Kidney (tissue), 14 donors: Measurements from ENCODE around the gene DNAH3. TPM values are rescaled to one million over a fixed set of nuclear protein-coding genes. Genes with fewer than 3 reads are reported as not detected.
A peak's percentile ranks its signal among the peaks of the same experiment; 100 is the strongest.

Experiments
- DNase-seq, 5 donors: peaks; one replicate each; pipeline ENCODE4 v3.0.0-alpha.2; 2013 to 2020
- FAIRE-seq: peaks from 2 replicates; lab custom pipeline; 2012; peaks lifted over from hg19 to GRCh38; lab: Jason Lieb, UNC
- H3K27ac ChIP-seq, 2 donors: one replicate each; pipeline ENCODE4 v1.7.0; 2013; ENCODE audit warnings: low read depth in 2 of 2, low read length in 2 of 2, inconsistent platforms in 1 of 2
- H3K27me3 ChIP-seq: one replicate; pipeline ENCODE4 v1.7.1; 2013; ENCODE audit warnings: low read length, inconsistent platforms; ENCODE audit not compliant: control insufficient read depth, insufficient read depth
- H3K36me3 ChIP-seq, 3 donors: one replicate each; pipeline versions ENCODE4 v1.7.0 to v1.7.1; 2013; ENCODE audit warnings: low read length in 3 of 3, control low read depth in 1 of 3, inconsistent platforms in 1 of 3; ENCODE audit not compliant: insufficient read depth in 3 of 3, control insufficient read depth in 2 of 3
- H3K4me1 ChIP-seq, 3 donors: one replicate each; pipeline versions ENCODE4 v1.7.0 to v1.7.1; 2013; ENCODE audit warnings: low read length in 3 of 3, inconsistent platforms in 1 of 3, low read depth in 1 of 3; ENCODE audit not compliant: control insufficient read depth in 2 of 3, insufficient read depth in 2 of 3
- H3K4me3 ChIP-seq, 3 donors: one replicate each; pipeline versions ENCODE4 v1.7.0 to v1.8.1; 2013; ENCODE audit warnings: low read length in 3 of 3, control low read depth in 1 of 3, inconsistent platforms in 1 of 3
- H3K9ac ChIP-seq, 3 donors: one replicate each; pipeline versions ENCODE4 v1.7.0 to v1.7.1; 2013; ENCODE audit warnings: low read length in 3 of 3, control low read depth in 1 of 3, inconsistent platforms in 1 of 3
- H3K9me3 ChIP-seq, 3 donors: one replicate each; pipeline versions ENCODE4 v1.7.0 to v1.7.1; 2013; ENCODE audit warnings: low read length in 3 of 3, control low read depth in 1 of 3, inconsistent platforms in 1 of 3; ENCODE audit not compliant: control insufficient read depth in 2 of 3, insufficient read depth in 1 of 3
- CTCF ChIP-seq: IDR thresholded peaks from 3 replicates; pipeline ENCODE4 v1.5.1; 2012; ENCODE audit warnings: mild to moderate bottlenecking, moderate library complexity, borderline replicate concordance; ENCODE audit not compliant: insufficient read depth; ENCODE audit errors: extremely low read depth
- intact Hi-C: fragments of 100-400 bp; cut with DNase I; formaldehyde crosslinking; loops from one replicate; pipeline ENCODE4 v1.11.1; 2022
- polyA plus RNA-seq: library from polyadenylated mRNA; stranded (reverse); fragments of 350-450 nt; fragmentation: Illumina TruSeq; extraction: RNeasy Lipid Tissue Mini Kit (QIAGEN cat#74804); gene quantifications from one replicate; pipeline ENCODE4 v1.2.3, GENCODE V29; 2014; ENCODE audit warnings: low read depth, low replicate concordance; ENCODE audit not compliant: insufficient read depth
- total RNA-seq: library from RNA; stranded (reverse); fragmentation: NEBNext Ultra II Directional; extraction: Animal tissue kit (Norgen Biotek cat#: 25700); gene quantifications from one replicate; pipeline ENCODE4 v1.2.1, GENCODE V29; 2021
- donor health status: control.
- donor health status: control.
- donor health status: control.
- donor health status: control.
- donor health status: control.
- donor health status: DM: yes; HTN: yes; CAD: no.
- donor health status: Normal renal cell carcinoma (clear cell type).

The DNAH3 gene
- total and polyA plus RNA-seq, 2 donors from 2014 or later, result 0.19 to 0.57 TPM

GRCh38 chr16:21078563-21078962 is 72.1 kb downstream of the DNAH3 start:
- FAIRE-seq, result no peak
- H3K36me3 ChIP-seq, result no peaks in the 10 kb centered on the region
- no peak overlapping the region for H3K9ac ChIP-seq
- DNase-seq, result no peak
- TF ChIP-seq CTCF, result no peak
- intact Hi-C loops, result no loop called here
- no peaks in the 10 kb centered on the region for H3K4me1 ChIP-seq
- H3K4me3 ChIP-seq, result no peak overlapping the region
- no peaks in the 10 kb centered on the region for H3K27me3 ChIP-seq
- H3K9me3 ChIP-seq, result no peaks in the 10 kb centered on the region
- H3K27ac ChIP-seq, result no peak overlapping the region

- Histone ChIP-seq H3K36me3 (no peaks in the 10 kb centered on the region), H3K9me3 (no peaks in the 10 kb centered on the region), H3K4me1 (no peaks in the 10 kb centered on the region), H3K27me3 (no peaks in the 10 kb centered on the region), H3K9ac (no peak overlapping the region), H3K27ac (no peak overlapping the region), H3K4me3 (no peak overlapping the region)
- DNase-seq, result peak in 1 of 5 donors; percentile 9
- TF ChIP-seq CTCF, result no peak
- intact Hi-C loops, result no loop called here
- FAIRE-seq, result no peak
Observed at GRCh38 chr16:21076186-21076883, 74.3 kb downstream of the DNAH3 start.

- Histone ChIP-seq H3K4me3 (no peak overlapping the region), H3K9ac (no peak overlapping the region), H3K4me1 (no peaks in the 10 kb centered on the region), H3K27me3 (no peaks in the 10 kb centered on the region), H3K9me3 (no peaks in the 10 kb centered on the region), H3K27ac (no peak overlapping the region), H3K36me3 (no peaks in the 10 kb centered on the region)
- no peak for TF ChIP-seq CTCF
- DNase-seq, result no peak
- intact Hi-C loops, result no loop called here
- FAIRE-seq, result no peak
Observed at GRCh38 chr16:21075252-21075651, 75.4 kb downstream of the DNAH3 start.
